B cell (primary cell): ENCODE measurements around the gene HOXA10.

Experiments
- CTCF ChIP-seq: fragments of 200-600 bp; IDR thresholded peaks from one replicate; pipeline ENCODE4 v1.8.0; 2022; ENCODE audit warnings: antibody characterized with exemption, mild to moderate bottlenecking
- EZH2 ChIP-seq: IDR thresholded peaks from 2 replicates; pipeline ENCODE4 v1.6.1; 2012; ENCODE audit warnings: borderline replicate concordance, low read depth, mild to moderate bottlenecking, moderate library complexity, low read length; ENCODE audit not compliant: insufficient read depth, poor library complexity, severe bottlenecking

GRCh38 chr7:27211084-27211446, 36.9 kb upstream of the HOXA10 start:
- TF ChIP-seq EZH2 = no peak
- no peak for TF ChIP-seq CTCF
